MM.1S (cell line): ENCODE results near the gene RPL7L1.

Experiments
- DNase-seq: peaks from one replicate; pipeline ENCODE4 v3.0.0-alpha.2; 2015
- H2AFZ ChIP-seq: fragments of 300-600 bp; sonication (generic); 2 replicates; pipeline ENCODE4 v1.6.0; 2016; ENCODE audit warnings: antibody characterized with exemption, low read length
- H3F3A ChIP-seq: fragments of 300-600 bp; sonication (generic); 2 replicates; pipeline ENCODE4 v1.6.1; 2016; ENCODE audit warnings: mild to moderate bottlenecking, antibody characterized with exemption, low read length, moderate library complexity, mixed read lengths; ENCODE audit not compliant: insufficient read depth
- H3K27ac ChIP-seq: fragments of 300-600 bp; sonication (generic); 2 replicates; pipeline ENCODE4 v1.5.1; 2016; ENCODE audit warnings: mild to moderate bottlenecking, low read length
- H3K27me3 ChIP-seq: fragments of 300-600 bp; sonication (generic); replicated peaks from 2 replicates; pipeline ENCODE4 v1.6.0; 2016; ENCODE audit warnings: low read length; ENCODE audit not compliant: insufficient read depth
- H3K36me3 ChIP-seq: fragments of 300-600 bp; sonication (generic); replicated peaks from 2 replicates; pipeline ENCODE4 v1.6.1; 2016; ENCODE audit warnings: mild to moderate bottlenecking, low read length, mixed read lengths; ENCODE audit not compliant: insufficient read depth
- H3K4me1 ChIP-seq: fragments of 300-600 bp; sonication (generic); 2 replicates; pipeline ENCODE4 v1.6.1; 2016; ENCODE audit warnings: low read length, mixed read lengths
- H3K4me2 ChIP-seq: fragments of 300-600 bp; sonication (generic); 2 replicates; pipeline ENCODE4 v1.6.0; 2016; ENCODE audit warnings: low read depth, low read length
- H3K4me3 ChIP-seq: fragments of 300-600 bp; sonication (generic); 2 replicates; pipeline ENCODE4 v1.5.1; 2016; ENCODE audit warnings: low read length, mixed read lengths
- H3K79me2 ChIP-seq: fragments of 300-600 bp; sonication (generic); 2 replicates; pipeline ENCODE4 v1.6.1; 2016; ENCODE audit warnings: mixed run types, low read length, mixed read lengths
- H3K9ac ChIP-seq: fragments of 300-600 bp; sonication (generic); 2 replicates; pipeline ENCODE4 v1.6.1; 2016; ENCODE audit warnings: low read length, mixed read lengths
- H3K9me2 ChIP-seq: fragments of 300-600 bp; sonication (generic); replicated peaks from 2 replicates; pipeline ENCODE4 v1.6.1; 2016; ENCODE audit warnings: mild to moderate bottlenecking, low read length, mixed read lengths; ENCODE audit not compliant: insufficient read depth
- H3K9me3 ChIP-seq: fragments of 300-600 bp; sonication (generic); replicated peaks from 2 replicates; pipeline ENCODE4 v1.6.1; 2016; ENCODE audit warnings: mild to moderate bottlenecking, low read length, mixed read lengths; ENCODE audit not compliant: insufficient read depth
- H4K20me1 ChIP-seq: fragments of 300-600 bp; sonication (generic); 2 replicates; pipeline ENCODE4 v1.6.1; 2016; ENCODE audit warnings: mild to moderate bottlenecking, low read length, moderate library complexity, mixed read lengths; ENCODE audit not compliant: insufficient read depth
- EZH2 ChIP-seq: fragments of 300-600 bp; sonication (generic); optimal IDR thresholded peaks from 2 replicates; pipeline ENCODE3; 2017; ENCODE audit warnings: low read depth, mild to moderate bottlenecking, antibody characterized with exemption, low read length, mixed read lengths
- EZH2phosphoT487 ChIP-seq: fragments of 300-600 bp; sonication (generic); IDR thresholded peaks from 2 replicates; pipeline ENCODE4 v1.6.1; 2018; ENCODE audit warnings: antibody characterized with exemption, low read length
- TF ChIP-seq, protein P1 (sequence below): fragments of 300-600 bp; sonication (generic); IDR thresholded peaks from 2 replicates; pipeline ENCODE4 v1.5.1; 2016; ENCODE audit warnings: antibody characterized with exemption, low read length, mixed read lengths

RPL7L1 gene

DNA sequence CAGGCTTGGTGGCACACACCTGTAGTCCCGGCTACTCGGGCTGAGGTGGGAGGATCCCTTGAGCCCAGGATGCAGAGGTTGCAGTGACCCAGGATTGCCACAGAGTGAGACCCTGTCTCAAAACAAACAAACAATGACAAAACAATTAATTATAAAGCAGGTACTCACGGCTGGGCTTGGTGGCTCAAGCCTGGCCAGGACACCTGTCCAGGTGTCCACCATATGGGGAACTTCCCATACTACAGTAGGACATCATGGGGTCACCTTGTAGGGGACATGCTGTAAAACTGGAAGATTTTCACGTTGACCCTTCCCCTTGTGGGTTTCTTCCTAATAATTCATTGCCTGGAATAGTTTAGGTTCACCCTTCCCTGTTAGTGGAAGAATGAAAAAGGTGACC, 30.7 kb upstream of the RPL7L1 start:
- no peak overlapping the region for H3K27ac ChIP-seq
- no peaks in the 10 kb centered on the region for H3K36me3 ChIP-seq
- TF ChIP-seq EZH2 (no peak), EZH2phosphoT487 (no peak)
- TF ChIP-seq, protein P1, sequence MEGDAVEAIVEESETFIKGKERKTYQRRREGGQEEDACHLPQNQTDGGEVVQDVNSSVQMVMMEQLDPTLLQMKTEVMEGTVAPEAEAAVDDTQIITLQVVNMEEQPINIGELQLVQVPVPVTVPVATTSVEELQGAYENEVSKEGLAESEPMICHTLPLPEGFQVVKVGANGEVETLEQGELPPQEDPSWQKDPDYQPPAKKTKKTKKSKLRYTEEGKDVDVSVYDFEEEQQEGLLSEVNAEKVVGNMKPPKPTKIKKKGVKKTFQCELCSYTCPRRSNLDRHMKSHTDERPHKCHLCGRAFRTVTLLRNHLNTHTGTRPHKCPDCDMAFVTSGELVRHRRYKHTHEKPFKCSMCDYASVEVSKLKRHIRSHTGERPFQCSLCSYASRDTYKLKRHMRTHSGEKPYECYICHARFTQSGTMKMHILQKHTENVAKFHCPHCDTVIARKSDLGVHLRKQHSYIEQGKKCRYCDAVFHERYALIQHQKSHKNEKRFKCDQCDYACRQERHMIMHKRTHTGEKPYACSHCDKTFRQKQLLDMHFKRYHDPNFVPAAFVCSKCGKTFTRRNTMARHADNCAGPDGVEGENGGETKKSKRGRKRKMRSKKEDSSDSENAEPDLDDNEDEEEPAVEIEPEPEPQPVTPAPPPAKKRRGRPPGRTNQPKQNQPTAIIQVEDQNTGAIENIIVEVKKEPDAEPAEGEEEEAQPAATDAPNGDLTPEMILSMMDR: no peak
- no peaks in the 10 kb centered on the region for H3K27me3 ChIP-seq
- no peaks in the 10 kb centered on the region for H3K79me2 ChIP-seq
- H4K20me1 ChIP-seq: no peaks in the 10 kb centered on the region
- no peaks in the 10 kb centered on the region for H3F3A ChIP-seq
- no peak overlapping the region for H3K4me2 ChIP-seq
- no peak overlapping the region for H3K9ac ChIP-seq
- H2AFZ ChIP-seq: no peak overlapping the region
- H3K9me3 ChIP-seq: no peaks in the 10 kb centered on the region
- DNase-seq: no peak
- no peak overlapping the region for H3K4me3 ChIP-seq
- H3K4me1 ChIP-seq: peaks cover 2% of the 10 kb centered on the region; the same call in 1 of the 2 replicates
- H3K9me2 ChIP-seq: no peaks in the 10 kb centered on the region

DNA sequence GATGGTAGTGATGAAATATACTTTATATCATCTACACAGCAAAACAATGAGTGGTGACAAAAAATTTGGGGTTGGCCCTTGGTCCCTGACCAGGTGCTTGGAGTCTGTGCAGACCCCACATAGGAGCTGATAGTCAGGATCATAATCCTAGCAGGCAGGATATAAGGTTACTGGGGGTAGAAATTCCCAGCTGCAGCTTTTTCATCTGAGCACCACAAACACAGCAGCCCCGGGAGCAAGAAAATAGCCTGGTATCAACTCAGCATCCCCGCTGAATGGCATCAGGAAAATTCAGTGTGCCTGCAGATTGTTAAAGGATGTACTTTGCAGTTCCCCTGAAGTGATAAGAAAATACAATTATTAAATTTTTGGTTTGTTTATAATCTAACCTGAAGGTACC, 27.8 kb upstream of the RPL7L1 start:
- DNase-seq: no peak
- TF ChIP-seq EZH2phosphoT487 (no peak), EZH2 (no peak)
- TF ChIP-seq, protein P1: no peak
- Histone ChIP-seq H3F3A (no peaks in the 10 kb centered on the region), H3K4me1 (peaks cover 8% of the 10 kb centered on the region; the same call in 1 of the 2 replicates), H2AFZ (no peak overlapping the region), H3K4me2 (no peak overlapping the region), H3K9me3 (no peaks in the 10 kb centered on the region), H3K4me3 (no peak overlapping the region), H3K9me2 (no peaks in the 10 kb centered on the region), H3K27me3 (no peaks in the 10 kb centered on the region), H3K27ac (no peak overlapping the region), H4K20me1 (no peaks in the 10 kb centered on the region), H3K36me3 (0 out of 2 replicates have a peak, but pooled peaks cover 3% of the 10 kb centered on the region), H3K9ac (no peak overlapping the region), H3K79me2 (no peaks in the 10 kb centered on the region)

DNA sequence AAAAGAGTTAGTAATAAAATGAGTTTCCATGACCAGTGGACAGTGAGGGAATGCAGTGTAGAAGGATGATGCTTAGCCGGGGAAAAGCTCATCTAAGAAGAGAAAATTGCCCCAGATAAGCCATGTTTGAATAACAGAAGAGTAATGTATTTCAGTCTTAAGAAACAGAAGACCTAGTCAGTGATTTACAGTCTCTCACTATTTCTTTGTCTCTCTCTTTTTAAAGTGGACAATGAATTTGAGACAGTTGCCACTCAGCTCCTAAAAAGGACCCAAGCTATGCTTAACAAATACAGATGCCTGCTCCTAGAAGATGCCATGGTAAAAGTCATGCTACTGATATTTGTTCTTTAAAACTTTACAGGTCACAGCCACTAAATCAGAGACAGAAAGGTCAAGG, 19.4 kb upstream of the RPL7L1 start:
- Histone ChIP-seq H3K9me2 (no peaks in the 10 kb centered on the region), H3K9ac (no peak overlapping the region), H3K36me3 (peaks cover 7% of the 10 kb centered on the region; the same call in 1 of the 2 replicates)

More for the DNA sequence above, 19.4 kb upstream of the RPL7L1 start:
- H4K20me1 ChIP-seq: no peaks in the 10 kb centered on the region
- no peaks in the 10 kb centered on the region for H3K4me1 ChIP-seq
- no peak for TF ChIP-seq EZH2
- TF ChIP-seq, protein P1: no peak
- no peak for TF ChIP-seq EZH2phosphoT487
- H2AFZ ChIP-seq: no peak overlapping the region
- no peaks in the 10 kb centered on the region for H3K9me3 ChIP-seq
- H3K79me2 ChIP-seq: no peaks in the 10 kb centered on the region
- H3K27ac ChIP-seq: no peak overlapping the region
- no peak overlapping the region for H3K4me2 ChIP-seq
- no peaks in the 10 kb centered on the region for H3K27me3 ChIP-seq
- no peak for DNase-seq
- no peaks in the 10 kb centered on the region for H3F3A ChIP-seq
- no peak overlapping the region for H3K4me3 ChIP-seq
